ENCODE results near the gene CA10.

CA10 gene

GRCh38 chr17:51647826-51648225 is 510.7 kb downstream of the CA10 start:
- DNase-seq (ENCODE audit: low read depth in 2 of 2), result no peak

GRCh38 chr17:51647067-51647466 is 511.4 kb downstream of the CA10 start:
- no peak for DNase-seq (ENCODE audit: low read depth in 2 of 2)

GRCh38 chr17:51646539-51646938 is 512.0 kb downstream of the CA10 start:
- no peak for DNase-seq (ENCODE audit: low read depth in 2 of 2)

- DNase-seq (ENCODE audit: low read depth in 2 of 2), result no peak
Measured at GRCh38 chr17:51645056-51645455, 513.5 kb downstream of the CA10 start.

DNA sequence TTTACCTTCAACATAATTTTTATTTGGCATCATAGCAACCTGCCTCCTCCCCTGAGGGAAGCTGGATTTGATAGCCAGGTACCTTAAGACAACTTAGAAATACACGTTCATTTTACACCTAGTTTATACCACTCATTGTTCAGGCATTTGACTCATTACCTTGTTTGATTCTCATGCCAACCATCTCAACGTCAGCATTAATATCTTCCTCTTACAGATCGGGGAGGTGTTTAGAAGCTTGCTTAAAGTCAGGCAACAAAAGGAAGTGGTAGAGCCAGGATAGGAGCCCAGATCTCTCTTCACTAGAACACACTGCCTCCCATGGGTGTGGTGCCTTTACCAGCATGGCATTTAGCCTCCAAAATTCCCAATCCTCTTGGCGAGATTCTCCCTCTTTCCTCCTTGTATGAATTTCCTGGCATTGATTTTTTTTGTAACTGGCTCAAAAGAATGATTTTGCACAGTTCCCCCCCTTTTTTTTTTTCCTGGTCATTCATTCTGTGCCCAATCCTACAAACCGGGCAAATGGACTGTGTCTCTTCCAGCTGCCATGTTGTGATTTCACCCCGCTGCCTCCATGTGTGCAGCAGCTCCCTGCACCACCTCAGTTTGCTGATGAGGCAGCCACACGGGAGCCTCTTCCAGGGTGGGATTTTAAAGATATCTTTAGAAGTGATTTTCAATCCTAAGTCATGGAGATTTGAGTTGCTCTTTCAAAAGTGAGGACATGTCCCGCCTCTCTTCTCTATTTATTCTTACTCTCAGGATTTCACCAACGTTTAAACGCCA is 514.6 kb downstream of the CA10 start:
- DNase-seq (ENCODE audit: low read depth in 2 of 2), result no peak

DNA sequence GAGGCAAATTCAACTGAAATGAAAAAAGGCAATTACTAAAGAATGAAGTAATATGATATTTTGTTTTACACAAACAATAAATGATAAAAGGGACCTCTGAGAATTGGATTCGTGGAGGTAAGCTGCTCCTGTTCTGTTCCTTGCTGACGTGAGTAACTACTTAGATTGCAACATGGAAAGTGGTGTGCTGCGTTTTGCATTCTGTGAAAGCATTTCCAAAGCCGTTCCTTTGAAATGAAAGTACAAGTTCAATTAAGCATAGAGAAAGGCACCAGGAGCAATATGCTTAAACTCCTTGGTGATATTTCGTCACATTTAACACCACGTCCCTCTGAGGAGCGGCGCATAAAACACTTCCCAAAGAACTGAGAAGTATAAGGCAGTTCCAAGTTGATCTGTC is 516.5 kb downstream of the CA10 start:
- no peak for DNase-seq (ENCODE audit: low read depth in 2 of 2)

GRCh38 chr17:51640108-51640622 is 518.3 kb downstream of the CA10 start:
- DNase-seq (ENCODE audit: low read depth in 2 of 2), result peak in 1 of 2 donors; percentile 5

DNA sequence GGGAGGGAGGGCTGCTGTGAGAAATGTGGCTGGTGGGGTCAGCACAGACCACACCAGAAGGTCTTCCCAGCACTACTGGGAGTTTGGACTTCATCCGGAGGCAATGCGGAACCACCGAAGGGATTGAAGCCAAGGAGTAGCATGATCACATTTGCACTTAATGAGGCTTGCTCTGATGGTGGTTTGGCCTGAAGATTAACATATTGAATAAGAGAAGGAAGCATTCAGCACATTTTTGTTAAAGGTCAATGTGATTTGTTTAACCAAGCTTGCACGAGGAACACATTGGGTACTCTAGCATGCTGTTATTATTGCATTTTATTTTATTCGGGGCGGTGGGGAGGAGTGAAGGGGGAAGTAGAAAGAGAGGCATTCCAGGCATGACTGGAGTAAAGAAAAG is 519.5 kb downstream of the CA10 start:
- no peak for DNase-seq (ENCODE audit: low read depth in 2 of 2)

- DNase-seq (ENCODE audit: low read depth in 2 of 2), result no peak
Measured at GRCh38 chr17:51636291-51636690, 522.2 kb downstream of the CA10 start.

DNA sequence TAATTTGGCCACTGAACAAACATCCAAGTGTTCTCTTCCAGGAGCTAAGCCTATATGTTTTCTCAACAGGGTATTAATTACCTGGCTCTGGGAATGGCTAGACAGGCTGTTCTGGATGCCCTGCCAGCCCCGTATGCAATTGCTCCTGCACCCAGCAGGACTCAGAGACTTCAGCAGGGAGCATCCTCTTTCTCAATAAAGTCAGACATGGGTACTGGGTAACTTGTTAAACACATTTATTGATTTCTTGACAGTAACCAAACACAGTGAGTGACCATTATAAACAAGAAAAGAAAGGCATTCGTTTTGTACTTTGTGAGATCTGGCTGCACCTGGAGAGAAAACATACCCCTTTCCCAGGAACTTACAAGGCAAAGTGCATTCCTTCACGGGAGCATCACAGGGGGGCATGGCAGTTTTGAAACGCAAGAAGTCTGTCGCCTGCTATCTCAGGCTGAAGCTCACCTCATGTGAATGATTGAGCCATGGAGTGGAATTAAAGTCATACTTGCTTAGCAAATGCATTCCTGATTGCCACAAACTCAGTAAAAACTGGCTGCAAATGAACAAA is 528.3 kb downstream of the CA10 start:
- no peak for DNase-seq (ENCODE audit: low read depth in 2 of 2)

DNA sequence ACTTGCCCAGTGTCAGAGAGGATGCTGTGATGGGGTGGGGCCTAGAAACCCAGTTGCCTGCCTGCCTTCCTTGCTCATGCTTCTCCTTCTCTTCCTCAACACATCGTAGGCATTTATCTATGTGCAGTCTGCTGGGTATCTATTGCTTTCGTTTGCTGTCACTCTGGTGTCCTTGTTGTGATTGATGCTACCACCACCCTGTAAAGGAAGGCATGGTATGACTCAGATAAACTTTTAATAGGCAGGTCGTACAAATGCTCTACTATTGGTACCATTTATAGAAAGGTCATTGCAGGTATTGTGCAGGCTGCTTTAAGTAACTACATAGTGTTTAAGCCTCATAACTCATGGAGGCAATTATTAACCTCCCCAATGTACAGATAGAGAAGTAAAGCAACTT is 529.3 kb downstream of the CA10 start:
- DNase-seq (ENCODE audit: low read depth in 2 of 2), result no peak

DNA sequence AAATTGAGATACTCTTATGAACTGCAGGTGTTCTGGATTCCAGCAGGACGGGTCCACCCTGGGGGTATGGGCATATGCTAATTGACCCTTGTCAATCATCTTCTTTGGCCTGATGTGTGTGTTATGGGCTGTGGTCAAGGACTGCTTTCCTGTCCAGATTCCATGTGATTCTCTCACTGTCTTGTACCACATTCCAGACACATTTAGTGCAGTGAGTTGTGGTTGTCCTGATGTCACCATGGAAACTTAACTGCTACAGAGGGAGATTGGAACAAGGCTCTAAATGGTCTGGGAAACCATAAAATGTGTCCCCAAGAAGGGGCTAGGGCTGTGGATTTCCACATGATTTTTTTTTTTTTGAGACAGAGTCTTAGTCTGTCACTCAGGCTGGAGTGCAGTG is 530.7 kb downstream of the CA10 start:
- no peak for DNase-seq (ENCODE audit: low read depth in 2 of 2)

GRCh38 chr17:51618476-51618875 is 540.0 kb downstream of the CA10 start:
- DNase-seq (ENCODE audit: low read depth in 2 of 2), result no peak

DNA sequence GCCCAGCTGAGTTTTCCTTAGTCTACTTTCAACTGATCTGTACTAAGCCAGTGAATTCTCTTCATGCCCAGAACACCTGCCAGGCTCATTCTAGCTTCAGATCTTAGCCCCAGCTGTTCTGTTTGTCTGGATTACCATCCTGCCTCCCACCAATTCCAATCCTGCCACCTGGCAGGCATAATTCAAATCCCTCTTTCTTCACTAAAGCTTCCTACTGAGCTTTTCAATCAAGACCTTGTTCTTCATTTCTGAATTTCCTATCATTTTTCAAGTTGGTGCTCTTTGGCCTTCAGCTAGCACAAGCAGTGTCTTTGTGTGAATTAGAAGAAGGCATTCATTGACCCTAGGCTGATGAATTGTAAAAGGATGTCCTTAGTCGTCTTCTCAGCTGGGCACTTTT is 540.5 kb downstream of the CA10 start:
- no peak for DNase-seq (ENCODE audit: low read depth in 2 of 2)

- no peak for DNase-seq (ENCODE audit: low read depth in 2 of 2)
Measured at GRCh38 chr17:51613255-51613654, 545.3 kb downstream of the CA10 start.

GRCh38 chr17:51612692-51613091 is 545.8 kb downstream of the CA10 start:
- no peak for DNase-seq (ENCODE audit: low read depth in 2 of 2)

DNA sequence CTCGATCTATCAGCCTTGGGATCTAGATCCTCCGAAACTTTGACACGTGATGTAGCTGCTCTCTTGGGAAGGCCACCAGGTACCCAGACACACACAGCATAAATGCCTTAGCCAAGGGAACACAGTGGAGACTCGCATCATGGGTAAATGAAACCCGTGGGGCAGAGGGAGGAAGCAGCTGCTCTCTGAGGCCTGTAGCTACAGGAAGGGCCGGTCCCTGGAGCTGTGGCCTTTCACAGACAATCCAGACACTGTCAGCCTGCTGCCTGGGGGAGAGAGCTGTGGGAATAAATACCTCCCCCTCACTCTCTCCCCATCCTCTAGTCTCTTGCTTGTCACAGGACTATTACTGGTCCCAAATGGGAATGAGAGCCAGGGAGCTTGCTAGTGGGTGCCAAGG is 546.9 kb downstream of the CA10 start:
- DNase-seq (ENCODE audit: low read depth in 2 of 2), result no peak

DNA sequence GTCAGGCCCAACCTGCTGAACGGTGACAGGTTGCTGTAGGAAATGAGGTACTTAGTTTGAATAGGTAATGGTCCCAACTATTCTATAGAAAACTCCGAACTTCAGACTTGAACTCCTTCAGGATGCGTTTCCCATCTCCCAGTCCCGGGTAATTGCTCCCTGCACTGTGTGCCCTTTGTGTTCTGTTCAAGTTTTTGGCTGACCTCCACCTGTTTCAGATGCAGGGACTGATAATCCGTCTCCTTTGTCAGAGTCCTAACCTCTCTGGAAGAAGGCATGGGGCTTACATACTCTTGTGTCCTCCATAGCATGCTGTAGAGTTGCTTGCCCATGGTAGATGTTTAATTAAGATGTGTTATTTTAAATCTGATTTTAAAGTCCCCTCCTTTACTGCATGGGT is 547.7 kb downstream of the CA10 start:
- DNase-seq (ENCODE audit: low read depth in 2 of 2), result no peak

- DNase-seq (ENCODE audit: low read depth in 2 of 2), result no peak
Measured at GRCh38 chr17:51610155-51610554, 548.4 kb downstream of the CA10 start.

GRCh38 chr17:51608251-51608933 is 550.1 kb downstream of the CA10 start:
- no peak for DNase-seq (ENCODE audit: low read depth in 2 of 2)

GRCh38 chr17:51607512-51607911 is 551.0 kb downstream of the CA10 start:
- no peak for DNase-seq (ENCODE audit: low read depth in 2 of 2)

GRCh38 chr17:51604299-51605020 is 554.1 kb downstream of the CA10 start:
- no peak for DNase-seq (ENCODE audit: low read depth in 2 of 2)
